OCI-LY7 (cell line): Measurements from ENCODE around the gene ARHGAP42. TPM values are rescaled to one million over a fixed set of nuclear protein-coding genes. Genes with fewer than 3 reads are reported as not detected.

Experiments used
- BruUV-seq: library from RNA; stranded (reverse); fragments of 400-500 nt; replicated peaks from 2 replicates; lab custom pipeline; 2021; lab: Mats Ljungman, UMichigan
- CTCF ChIA-PET: fragments of 300-600 bp; sonication (Branson Sonifier 250); formaldehyde crosslinking; loops from one replicate; lab custom pipeline; 2022; ENCODE audit warnings: antibody characterized with exemption; ENCODE audit not compliant: unreplicated experiment; lab: Charles Lee
- POLR2A ChIA-PET: fragments of 300-600 bp; sonication (Branson Sonifier 250); formaldehyde crosslinking; loops from one replicate; lab custom pipeline; 2022; ENCODE audit warnings: antibody characterized with exemption; lab: Charles Lee
- DNase-seq: peaks from one replicate; pipeline ENCODE4 v3.0.0-alpha.2; 2015; ENCODE audit warnings: low spot score
- H2AFZ ChIP-seq: fragments of 200-600 bp; sonication (generic), shearing (Covaris generic); 2 replicates; pipeline ENCODE4 v1.6.1; 2014; ENCODE audit warnings: mild to moderate bottlenecking, antibody characterized with exemption, low read length, moderate library complexity
- H3K27ac ChIP-seq: fragments of 200-600 bp; sonication (generic); 2 replicates; pipeline ENCODE4 v1.5.1; 2014; ENCODE audit warnings: mixed run types, low read depth, mild to moderate bottlenecking, moderate library complexity, low read length, inconsistent platforms; ENCODE audit not compliant: poor library complexity, severe bottlenecking
- H3K36me3 ChIP-seq: fragments of 200-600 bp; sonication (generic); 2 replicates; pipeline ENCODE4 v1.6.1; 2014; ENCODE audit warnings: mild to moderate bottlenecking, antibody characterized with exemption, low read length, moderate library complexity, mixed read lengths; ENCODE audit not compliant: insufficient read depth
- H3K4me1 ChIP-seq: fragments of 200-600 bp; sonication (generic); 2 replicates; pipeline ENCODE4 v1.5.1; 2014; ENCODE audit warnings: mild to moderate bottlenecking, low read length; ENCODE audit not compliant: insufficient read depth, poor library complexity, severe bottlenecking
- H3K4me2 ChIP-seq: fragments of 200-600 bp; sonication (generic); 2 replicates; pipeline ENCODE4 v1.6.1; 2014; ENCODE audit warnings: mild to moderate bottlenecking, low read length
- H3K4me3 ChIP-seq: fragments of 200-600 bp; sonication (generic); 2 replicates; pipeline ENCODE4 v1.5.1; 2014; ENCODE audit warnings: mild to moderate bottlenecking, low read depth, low read length; ENCODE audit not compliant: poor library complexity, severe bottlenecking
- H3K79me2 ChIP-seq: fragments of 200-600 bp; sonication (generic); 2 replicates; pipeline ENCODE4 v1.6.1; 2016; ENCODE audit warnings: low read depth, mild to moderate bottlenecking, low read length, moderate library complexity, mixed read lengths; ENCODE audit not compliant: insufficient read depth
- H3K9me2 ChIP-seq: fragments of 200-600 bp; sonication (generic); 2 replicates; pipeline ENCODE4 v1.6.1; 2016; ENCODE audit warnings: mild to moderate bottlenecking, low read length, mixed read lengths; ENCODE audit not compliant: insufficient read depth
- H3K9me3 ChIP-seq: fragments of 200-600 bp; sonication (generic); 2 replicates; pipeline ENCODE4 v1.6.1; 2014; ENCODE audit warnings: mild to moderate bottlenecking, mixed run types, low read length, mixed read lengths
- H4K20me1 ChIP-seq: fragments of 200-600 bp; sonication (generic); 2 replicates; pipeline ENCODE4 v1.6.1; 2014; ENCODE audit warnings: mild to moderate bottlenecking, antibody characterized with exemption, low read length, moderate library complexity, mixed read lengths; ENCODE audit not compliant: insufficient read depth
- CTCF ChIP-seq: fragments of 200-600 bp; sonication (generic); conservative IDR thresholded peaks from 2 replicates; pipeline ENCODE4 v1.5.1; 2014; ENCODE audit warnings: mild to moderate bottlenecking, antibody characterized with exemption, low read length, moderate library complexity, mixed read lengths
- EZH2phosphoT487 ChIP-seq: fragments of 200-600 bp; sonication (generic); IDR thresholded peaks from 2 replicates; pipeline ENCODE4 v1.6.1; 2018; ENCODE audit warnings: low read depth, borderline replicate concordance, mild to moderate bottlenecking, mixed run types, antibody characterized with exemption, low read length, moderate library complexity, mixed read lengths
- intact Hi-C: fragments of 100-400 bp; cut with micrococcal nuclease; formaldehyde crosslinking; loops from one replicate; pipeline ENCODE4 v1.10.0; 2022; ENCODE audit not compliant: unreplicated experiment
- total RNA-seq, 2 experiments: library from RNA; depleted of rRNA in 1 of 2; stranded (reverse); fragments of >200 nt in 1 of 2; shearing (Covaris generic) in 1 of 2; gene quantifications; 2 replicates each; pipeline ENCODE4 v1.2.3, GENCODE V29; 2014 to 2022

ARHGAP42 gene
- total RNA-seq, 2 experiments from 2014 or later = not detected

GRCh38 chr11:100638648-100639047 is 48.4 kb upstream of the ARHGAP42 start:
- Histone ChIP-seq H3K9me3 (no peaks in the 10 kb centered on the region), H3K27ac (no peak overlapping the region), H3K4me3 (no peak overlapping the region), H2AFZ (no peak overlapping the region), H3K36me3 (no peaks in the 10 kb centered on the region), H3K4me2 (no peak overlapping the region), H3K79me2 (no peaks in the 10 kb centered on the region), H3K4me1 (no peaks in the 10 kb centered on the region), H3K9me2 (no peaks in the 10 kb centered on the region), H4K20me1 (no peaks in the 10 kb centered on the region)
- intact Hi-C loops = no loop called here
- no peak for DNase-seq
- CTCF ChIA-PET = no interaction called here
- TF ChIP-seq CTCF = no peak
- TF ChIP-seq EZH2phosphoT487 = no peak
- POLR2A ChIA-PET = no interaction called here
- no TSS peak for BruUV-seq

DNA sequence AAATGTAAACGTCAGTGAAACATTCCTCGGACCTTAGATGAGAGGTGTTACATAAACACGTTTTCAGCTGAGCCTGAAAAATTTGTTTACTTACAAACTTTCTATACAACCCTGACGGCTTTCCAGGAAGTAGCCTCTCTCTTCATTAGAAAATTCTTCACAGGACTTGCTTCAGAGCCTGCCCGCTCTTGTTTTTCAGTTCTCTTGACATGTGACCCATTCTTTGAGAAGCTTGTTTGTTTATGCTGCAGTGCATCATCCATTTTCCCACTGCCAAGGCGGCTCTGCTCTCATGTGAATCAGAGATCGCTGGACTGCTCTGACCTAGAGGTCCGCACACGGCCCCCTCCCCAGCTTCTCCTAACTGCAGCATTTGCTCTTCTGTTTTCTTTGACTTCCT is 47.9 kb upstream of the ARHGAP42 start:
- intact Hi-C loops = no loop called here
- Histone ChIP-seq H3K27ac (no peak overlapping the region), H4K20me1 (no peaks in the 10 kb centered on the region), H3K4me3 (no peak overlapping the region), H3K4me1 (no peaks in the 10 kb centered on the region), H2AFZ (no peak overlapping the region), H3K9me2 (no peaks in the 10 kb centered on the region), H3K79me2 (no peaks in the 10 kb centered on the region), H3K36me3 (no peaks in the 10 kb centered on the region), H3K9me3 (no peaks in the 10 kb centered on the region), H3K4me2 (no peak overlapping the region)
- no peak for DNase-seq
- ChIA-PET CTCF (no interaction called here), POLR2A (no interaction called here)
- no TSS peak for BruUV-seq
- TF ChIP-seq EZH2phosphoT487 = no peak
- no peak for TF ChIP-seq CTCF

DNA sequence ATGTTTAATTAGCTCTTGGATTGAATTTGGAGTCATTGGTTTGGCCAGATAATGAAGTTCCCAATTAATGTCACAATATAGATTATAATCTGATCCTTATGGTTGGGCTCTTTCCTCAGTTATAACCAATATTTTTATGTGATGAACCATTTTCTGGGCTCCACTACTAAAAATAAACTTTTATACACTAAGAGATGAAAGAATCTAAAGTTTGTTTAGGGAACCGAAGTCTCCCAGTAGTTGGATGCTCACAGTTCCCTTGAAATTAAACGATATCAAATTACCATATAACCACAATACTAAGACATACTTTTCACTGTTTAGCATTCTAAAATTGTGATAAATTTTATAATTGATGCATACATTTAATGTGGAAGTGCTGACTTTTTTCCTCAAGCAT is 47.0 kb upstream of the ARHGAP42 start:
- H4K20me1 ChIP-seq = no peaks in the 10 kb centered on the region
- intact Hi-C loops = no loop called here
- H3K27ac ChIP-seq = no peak overlapping the region
- ChIA-PET CTCF (no interaction called here), POLR2A (no interaction called here)
- no peaks in the 10 kb centered on the region for H3K79me2 ChIP-seq
- H3K36me3 ChIP-seq = no peaks in the 10 kb centered on the region
- no peak overlapping the region for H3K4me2 ChIP-seq
- H3K9me2 ChIP-seq = no peaks in the 10 kb centered on the region
- BruUV-seq = no TSS peak
- no peak for DNase-seq
- no peaks in the 10 kb centered on the region for H3K4me1 ChIP-seq
- no peak overlapping the region for H2AFZ ChIP-seq
- H3K4me3 ChIP-seq = no peak overlapping the region
- TF ChIP-seq CTCF (no peak), EZH2phosphoT487 (no peak)
- no peaks in the 10 kb centered on the region for H3K9me3 ChIP-seq
